Stimulated activated CD4-positive, alpha-beta T cell treated with anti-CD3 and anti-CD28 coated beads, Interleukin-15, amount 100 ng/mL, for 24 hours (primary cell): ENCODE results near the gene WBP1L.
"Not testable (repeated sequence)": the region's sequence is repeated elsewhere in the genome, so short reads cannot be mapped to it uniquely, and the experiment has no call there.

Experiments
- DNase-seq: peaks from one replicate; pipeline ENCODE4 v3.0.0-alpha.2; 2020

Gene WBP1L

GRCh38 chr10:102726274-102726673 lies 17.5 kb upstream of the WBP1L start:
- no peak for DNase-seq

GRCh38 chr10:102727037-102727818 lies 16.5 kb upstream of the WBP1L start:
- no peak for DNase-seq

GRCh38 chr10:102729029-102730026 lies 14.4 kb upstream of the WBP1L start:
- DNase-seq, result peak; percentile 63

- DNase-seq, result no peak
These were observed 12.4 kb upstream of the WBP1L start for GRCh38 chr10:102731222-102731800.

- no peak for DNase-seq
These were observed 11.1 kb upstream of the WBP1L start for GRCh38 chr10:102732661-102733060.

GRCh38 chr10:102735065-102735562 lies 8.6 kb upstream of the WBP1L start:
- no peak for DNase-seq

GRCh38 chr10:102738692-102739121 lies 5.0 kb upstream of the WBP1L start:
- no peak for DNase-seq

GRCh38 chr10:102740229-102740628 lies 3.5 kb upstream of the WBP1L start:
- DNase-seq, result no peak

- DNase-seq, result no peak
These were observed 2.0 kb upstream of the WBP1L start for GRCh38 chr10:102741726-102742237.

- not testable (repeated sequence) for DNase-seq
These were observed 1.4 kb upstream of the WBP1L start for GRCh38 chr10:102742313-102742712.

- DNase-seq, result no peak
These were observed 615 bp upstream of the WBP1L start for GRCh38 chr10:102743078-102743587.

GRCh38 chr10:102744374-102745051 lies 765 bp downstream of the WBP1L start:
- peak; percentile 27 for DNase-seq

GRCh38 chr10:102745157-102745556 lies 1.4 kb downstream of the WBP1L start:
- no peak for DNase-seq

- DNase-seq, result no peak
These were observed 8.7 kb downstream of the WBP1L start for GRCh38 chr10:102752266-102752930.

- no peak for DNase-seq
These were observed 9.4 kb downstream of the WBP1L start for GRCh38 chr10:102752934-102753664.

GRCh38 chr10:102753718-102754117 lies 10.0 kb downstream of the WBP1L start:
- DNase-seq, result no peak

GRCh38 chr10:102757323-102757722 lies 13.6 kb downstream of the WBP1L start:
- DNase-seq, result no peak

GRCh38 chr10:102758240-102758932 lies 14.6 kb downstream of the WBP1L start:
- DNase-seq, result no peak

GRCh38 chr10:102758933-102759262 lies 15.2 kb downstream of the WBP1L start:
- DNase-seq, result not testable (repeated sequence)
